Stimulated activated CD4-positive, alpha-beta T cell treated with anti-CD3 and anti-CD28 coated beads, Interleukin-1b, Interleukin-23, amount 100 ng/mL, for 1 hour (primary cell): ENCODE results near the gene STARD7.
"Not testable (repeated sequence)": the region's sequence is repeated elsewhere in the genome, so short reads cannot be mapped to it uniquely, and the experiment has no call there.

Source experiments
- DNase-seq, 2 donors: peaks; one replicate each; pipeline ENCODE4 v3.0.0-alpha.2; 2020; ENCODE audit warnings: low read depth in 2 of 2

The STARD7 gene

GRCh38 chr2:96208143-96209010 is at the start of gene STARD7:
STARD7 (minus strand) TSS chr2:96208827; CDS start chr2:96208434, 393 bp downstream.
- DNase-seq: peak; percentile 85 to 94

- not testable (repeated sequence) for DNase-seq
These were observed 49.1 kb upstream of the STARD7 start for GRCh38 chr2:96257744-96258143.

GRCh38 chr2:96256611-96257113 is 48.0 kb upstream of the STARD7 start:
- DNase-seq: no peak

GRCh38 chr2:96254571-96254970 is 45.9 kb upstream of the STARD7 start:
- no peak for DNase-seq

GRCh38 chr2:96253006-96253405 is 44.4 kb upstream of the STARD7 start:
- DNase-seq: no peak

GRCh38 chr2:96252526-96252925 is 43.9 kb upstream of the STARD7 start:
- no peak for DNase-seq

- no peak for DNase-seq
These were observed 43.2 kb upstream of the STARD7 start for GRCh38 chr2:96251721-96252292.

- no peak for DNase-seq
These were observed 41.6 kb upstream of the STARD7 start for GRCh38 chr2:96250188-96250587.

GRCh38 chr2:96249654-96250053 is 41.0 kb upstream of the STARD7 start:
- no peak for DNase-seq

GRCh38 chr2:96248624-96249023 is 40.0 kb upstream of the STARD7 start:
- no peak for DNase-seq

- no peak for DNase-seq
These were observed 39.3 kb upstream of the STARD7 start for GRCh38 chr2:96247896-96248295.

- no peak for DNase-seq
These were observed 38.4 kb upstream of the STARD7 start for GRCh38 chr2:96247009-96247408.

GRCh38 chr2:96245609-96246390 is 37.2 kb upstream of the STARD7 start:
- DNase-seq: no peak

GRCh38 chr2:96243843-96244242 is 35.2 kb upstream of the STARD7 start:
- no peak for DNase-seq

- no peak for DNase-seq
These were observed 33.4 kb upstream of the STARD7 start for GRCh38 chr2:96241900-96242611.

GRCh38 chr2:96241227-96241626 is 32.6 kb upstream of the STARD7 start:
- no peak for DNase-seq

- DNase-seq: no peak
These were observed 31.9 kb upstream of the STARD7 start for GRCh38 chr2:96240341-96241038.

- no peak for DNase-seq
These were observed 31.2 kb upstream of the STARD7 start for GRCh38 chr2:96239745-96240264.

GRCh38 chr2:96239091-96239490 is 30.5 kb upstream of the STARD7 start:
- DNase-seq: no peak

- no peak for DNase-seq
These were observed 29.6 kb upstream of the STARD7 start for GRCh38 chr2:96238266-96238665.

- no peak for DNase-seq
These were observed 28.3 kb upstream of the STARD7 start for GRCh38 chr2:96236882-96237281.
